ENCODE measurements around the gene TARBP1. TPM values are rescaled to one million over a fixed set of nuclear protein-coding genes. Genes with fewer than 3 reads are reported as not detected.

TARBP1 gene
- total RNA-seq, 1 donor from 2014 or later: 30.4 TPM

DNA sequence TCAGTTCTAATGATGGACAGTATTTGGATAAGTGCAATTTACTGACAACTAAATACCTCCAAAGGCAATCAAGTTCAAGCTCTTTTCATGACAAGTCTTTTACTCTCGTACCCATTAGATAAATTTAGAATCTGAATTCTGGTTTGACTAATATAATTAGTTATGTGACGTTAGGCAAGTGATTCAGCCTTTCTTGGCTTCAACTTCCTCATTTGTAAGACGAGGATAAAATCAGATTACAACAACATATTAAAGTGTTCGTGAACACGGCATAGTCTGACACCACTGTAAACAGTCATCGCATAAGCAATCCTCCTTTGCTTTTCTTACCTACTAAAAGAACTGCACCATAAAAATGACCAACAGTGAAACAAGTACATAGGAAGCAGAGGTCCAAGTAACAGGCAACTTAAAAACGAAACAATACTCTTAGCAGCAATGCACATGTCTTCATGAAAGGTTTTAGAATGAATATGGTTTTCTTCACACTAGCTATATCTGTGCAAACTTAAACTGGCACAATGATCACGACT is 80.1 kb downstream of the TARBP1 start:
- peak overlapping the region; percentile 90 for H3K27ac Mint-ChIP-seq
- TF ChIP-seq, protein P1, sequence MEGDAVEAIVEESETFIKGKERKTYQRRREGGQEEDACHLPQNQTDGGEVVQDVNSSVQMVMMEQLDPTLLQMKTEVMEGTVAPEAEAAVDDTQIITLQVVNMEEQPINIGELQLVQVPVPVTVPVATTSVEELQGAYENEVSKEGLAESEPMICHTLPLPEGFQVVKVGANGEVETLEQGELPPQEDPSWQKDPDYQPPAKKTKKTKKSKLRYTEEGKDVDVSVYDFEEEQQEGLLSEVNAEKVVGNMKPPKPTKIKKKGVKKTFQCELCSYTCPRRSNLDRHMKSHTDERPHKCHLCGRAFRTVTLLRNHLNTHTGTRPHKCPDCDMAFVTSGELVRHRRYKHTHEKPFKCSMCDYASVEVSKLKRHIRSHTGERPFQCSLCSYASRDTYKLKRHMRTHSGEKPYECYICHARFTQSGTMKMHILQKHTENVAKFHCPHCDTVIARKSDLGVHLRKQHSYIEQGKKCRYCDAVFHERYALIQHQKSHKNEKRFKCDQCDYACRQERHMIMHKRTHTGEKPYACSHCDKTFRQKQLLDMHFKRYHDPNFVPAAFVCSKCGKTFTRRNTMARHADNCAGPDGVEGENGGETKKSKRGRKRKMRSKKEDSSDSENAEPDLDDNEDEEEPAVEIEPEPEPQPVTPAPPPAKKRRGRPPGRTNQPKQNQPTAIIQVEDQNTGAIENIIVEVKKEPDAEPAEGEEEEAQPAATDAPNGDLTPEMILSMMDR (IDR thresholded peaks at IDR 0.05): no peak
- peaks cover 13% of the 10 kb centered on the region for H3K36me3 Mint-ChIP-seq (ENCODE audit: low read depth)
- intact Hi-C loops (cut with micrococcal nuclease): loop anchor here (1.0 kb wide), 1 partner anchor 26 kb away; the partner anchor contains the start of gene COA6
- peak overlapping the region; percentile 85 for H3K4me3 Mint-ChIP-seq
- ATAC-seq (ENCODE audit: low read depth): peak; percentile 78
- ChIA-PET POLR2A (interaction anchor here (1.1 to 2.1 kb wide), 2 partner anchors 26 to 124 kb away, joined by 3 to 22 read pairs; partner anchors contain the start of gene COA6), CTCF (no interaction called here)
- DNase-seq: no peak
- H3K9me3 Mint-ChIP-seq: no peaks in the 10 kb centered on the region
- H3K4me1 Mint-ChIP-seq: peaks cover 37% of the 10 kb centered on the region
- no peaks in the 10 kb centered on the region for H3K27me3 Mint-ChIP-seq

DNA sequence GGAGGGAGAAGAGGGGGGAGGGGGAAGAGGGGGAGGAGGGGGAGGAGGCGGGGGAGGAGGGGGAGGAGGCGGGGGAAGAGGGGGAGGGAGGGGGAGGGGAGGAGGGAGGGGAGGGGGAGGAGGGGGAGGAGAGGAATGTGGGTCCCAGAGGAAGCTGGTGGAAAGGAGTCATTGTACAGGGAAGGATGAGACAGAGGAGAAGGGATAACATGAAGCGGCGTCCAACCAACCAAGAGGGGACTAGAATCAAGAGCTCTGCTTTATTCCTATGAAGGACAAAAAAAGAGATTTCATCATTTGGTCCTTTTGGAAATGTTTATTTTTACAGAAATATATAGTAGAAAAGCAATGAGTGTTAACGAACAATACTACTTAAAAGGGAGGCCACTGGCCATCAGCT is 81.2 kb downstream of the TARBP1 start:
- intact Hi-C loops (cut with micrococcal nuclease): loop anchor here (1.0 kb wide), 1 partner anchor 24 kb away; the partner anchor contains the start of gene COA6
- DNase-seq (no peak), ATAC-seq (ENCODE audit: low read depth) (no peak)
- Mint-ChIP-seq H3K4me3 (no peak overlapping the region), H3K27me3 (no peaks in the 10 kb centered on the region), H3K4me1 (peaks cover 37% of the 10 kb centered on the region), H3K27ac (no peak overlapping the region), H3K9me3 (no peaks in the 10 kb centered on the region), H3K36me3 (ENCODE audit: low read depth) (peaks cover 20% of the 10 kb centered on the region)
- ChIA-PET CTCF (no interaction called here), POLR2A (interaction anchor here (0.7 to 2.1 kb wide), 2 partner anchors 24 to 763 kb away, joined by 3 to 22 read pairs; partner anchors contain the start of gene COA6)
- TF ChIP-seq, protein P1 (IDR thresholded peaks at IDR 0.05): no peak

DNA sequence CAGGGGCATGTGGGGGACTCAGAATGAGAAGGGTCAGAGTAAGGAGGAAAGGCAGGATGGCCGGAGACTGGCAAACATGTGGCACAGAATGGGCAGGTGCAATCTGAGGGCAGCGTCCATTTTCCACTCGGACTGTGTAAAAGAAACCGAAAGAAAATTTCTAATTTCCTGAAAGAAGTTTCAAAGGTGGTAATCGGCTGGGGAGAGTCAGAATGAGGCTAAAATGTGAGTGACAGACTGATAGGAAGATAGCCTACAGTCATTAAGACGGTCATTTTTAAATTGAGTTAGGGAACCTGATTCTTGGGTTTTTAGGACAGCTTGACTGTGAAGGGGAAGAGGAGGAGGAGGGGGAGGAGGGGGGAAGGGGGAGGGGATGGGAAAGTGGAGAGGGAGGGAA is 82.1 kb downstream of the TARBP1 start:
- no peak for ATAC-seq (ENCODE audit: low read depth)
- intact Hi-C loops (cut with micrococcal nuclease): no loop called here
- Mint-ChIP-seq H3K27me3 (no peaks in the 10 kb centered on the region), H3K36me3 (ENCODE audit: low read depth) (peaks cover 25% of the 10 kb centered on the region), H3K4me3 (no peak overlapping the region), H3K27ac (peak overlapping the region; percentile 35), H3K4me1 (peaks cover 36% of the 10 kb centered on the region), H3K9me3 (no peaks in the 10 kb centered on the region)
- ChIA-PET POLR2A (interaction anchor here (0.6 kb wide), 1 partner anchor 23 kb away, joined by 5 read pairs; no protein-coding TSS in a partner anchor), CTCF (no interaction called here)
- TF ChIP-seq, protein P1 (IDR thresholded peaks at IDR 0.05): no peak
- no peak for DNase-seq

DNA sequence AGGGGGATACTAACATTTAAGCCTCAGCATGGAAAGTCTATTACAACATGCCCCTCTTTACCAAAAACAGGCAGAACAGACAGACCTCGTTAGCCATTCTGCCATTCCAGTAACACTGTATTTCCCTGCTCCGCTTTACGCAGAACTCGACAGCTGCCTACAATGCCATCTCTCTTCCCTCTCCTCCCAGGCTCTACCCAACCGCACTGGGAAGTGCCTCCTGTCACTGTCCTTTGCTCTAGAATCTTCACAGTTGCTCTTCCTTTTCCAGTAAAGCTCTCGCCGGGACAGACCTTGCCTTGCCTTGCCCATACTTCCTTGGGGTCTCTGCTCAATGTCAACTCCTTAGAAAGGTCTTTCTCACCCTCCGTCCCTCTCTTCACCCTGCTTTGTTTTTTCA is 82.9 kb downstream of the TARBP1 start:
- intact Hi-C loops (cut with micrococcal nuclease): no loop called here
- no peak overlapping the region for H3K4me3 Mint-ChIP-seq
- H3K27ac Mint-ChIP-seq: no peak overlapping the region
- ChIA-PET POLR2A (interaction anchor here (0.6 kb wide), 1 partner anchor 19 kb away, joined by 3 read pairs; no protein-coding TSS in a partner anchor), CTCF (no interaction called here)
- DNase-seq (no peak), ATAC-seq (ENCODE audit: low read depth) (no peak)
- H3K27me3 Mint-ChIP-seq: no peaks in the 10 kb centered on the region
- H3K36me3 Mint-ChIP-seq (ENCODE audit: low read depth): peaks cover 31% of the 10 kb centered on the region
- H3K9me3 Mint-ChIP-seq: no peaks in the 10 kb centered on the region
- TF ChIP-seq, protein P1 (IDR thresholded peaks at IDR 0.05): no peak
- H3K4me1 Mint-ChIP-seq: peaks cover 29% of the 10 kb centered on the region

DNA sequence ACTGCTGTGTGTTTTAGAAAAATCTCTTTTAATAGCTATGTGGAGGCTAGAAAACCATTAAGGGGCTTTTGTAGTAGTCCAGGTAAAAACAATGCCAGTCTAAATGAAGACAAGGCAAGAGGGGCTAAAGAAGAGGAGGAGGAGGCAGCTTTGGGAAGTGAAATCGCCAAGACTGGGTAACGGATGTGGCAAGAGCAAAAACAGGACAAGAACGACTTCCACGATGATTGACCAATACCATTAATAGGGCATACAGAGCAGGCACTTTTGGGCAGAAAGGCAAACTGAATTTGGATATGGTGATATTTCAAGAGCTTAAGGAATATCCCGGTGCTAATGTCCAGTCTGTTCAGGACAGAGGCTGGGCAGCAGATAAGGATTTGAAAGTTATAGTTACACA is 83.7 kb downstream of the TARBP1 start:
- no peak overlapping the region for H3K27ac Mint-ChIP-seq
- ATAC-seq (ENCODE audit: low read depth) (no peak), DNase-seq (no peak)
- TF ChIP-seq, protein P1 (IDR thresholded peaks at IDR 0.05): no peak
- no peak overlapping the region for H3K4me3 Mint-ChIP-seq
- ChIA-PET POLR2A (no interaction called here), CTCF (no interaction called here)
- no peaks in the 10 kb centered on the region for H3K9me3 Mint-ChIP-seq
- peaks cover 34% of the 10 kb centered on the region for H3K36me3 Mint-ChIP-seq (ENCODE audit: low read depth)
- intact Hi-C loops (cut with micrococcal nuclease): no loop called here
- H3K27me3 Mint-ChIP-seq: no peaks in the 10 kb centered on the region
- peaks cover 21% of the 10 kb centered on the region for H3K4me1 Mint-ChIP-seq

All from activated B cell treated with CpG ODN at 0.5 μM for 24 hours (primary cell).